Non-pigmented ciliary epithelial cell (primary cell): ENCODE measurements around the gene GTPBP4.
"Not testable (repeated sequence)": the region's sequence is repeated elsewhere in the genome, so short reads cannot be mapped to it uniquely, and the experiment has no call there.

Experiments used
- DNase-seq: peaks from one replicate; pipeline ENCODE4 v3.0.0-alpha.2; 2010; ENCODE audit warnings: low read depth

GTPBP4 gene

GRCh38 chr10:1057106-1057657, 68.9 kb downstream of the GTPBP4 start:
- no peak for DNase-seq

- no peak for DNase-seq
Measured at GRCh38 chr10:1058017-1058416, 69.8 kb downstream of the GTPBP4 start.

GRCh38 chr10:1059902-1060301, 71.7 kb downstream of the GTPBP4 start:
- no peak for DNase-seq

GRCh38 chr10:1061930-1062774, 73.9 kb downstream of the GTPBP4 start:
- peak; percentile 73 for DNase-seq

GRCh38 chr10:1063232-1063865, 75.1 kb downstream of the GTPBP4 start:
- no peak for DNase-seq

- DNase-seq: no peak
Measured at GRCh38 chr10:1064964-1065247, 76.7 kb downstream of the GTPBP4 start.

GRCh38 chr10:1066734-1067133, 78.5 kb downstream of the GTPBP4 start:
- DNase-seq: not testable (repeated sequence)

- no peak for DNase-seq
Measured at GRCh38 chr10:1068380-1069361, 80.4 kb downstream of the GTPBP4 start.
